Middle frontal gyrus (tissue), 1 donor: ENCODE results near the gene ESD.
"Not testable (repeated sequence)": the region's sequence is repeated elsewhere in the genome, so short reads cannot be mapped to it uniquely, and the experiment has no call there.

ENCODE experiments used
- DNase-seq: peaks from one replicate; pipeline ENCODE4 v3.0.0-alpha.2; 2015; ENCODE audit warnings: low spot score; ENCODE audit errors: extremely low spot score

ESD gene

DNA sequence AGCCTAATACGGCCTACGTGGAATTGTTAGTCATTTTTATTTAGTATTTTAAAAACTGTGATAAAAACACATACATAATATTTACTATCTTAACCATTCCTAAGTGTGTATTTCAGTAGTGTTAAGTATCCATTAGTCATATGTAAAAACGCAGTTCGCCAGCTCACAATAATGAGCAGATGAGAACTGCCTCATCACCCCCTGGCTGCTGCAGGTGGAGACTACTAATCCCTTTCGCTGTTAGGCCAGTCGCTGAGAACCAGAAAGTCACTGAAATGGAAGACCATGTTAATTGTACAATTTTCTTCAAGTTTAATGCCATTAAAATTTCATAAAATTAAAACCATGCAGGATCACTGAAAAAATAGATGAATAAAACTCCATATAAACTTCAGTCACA is 1.6 kb downstream of the ESD start:
- DNase-seq = no peak

DNA sequence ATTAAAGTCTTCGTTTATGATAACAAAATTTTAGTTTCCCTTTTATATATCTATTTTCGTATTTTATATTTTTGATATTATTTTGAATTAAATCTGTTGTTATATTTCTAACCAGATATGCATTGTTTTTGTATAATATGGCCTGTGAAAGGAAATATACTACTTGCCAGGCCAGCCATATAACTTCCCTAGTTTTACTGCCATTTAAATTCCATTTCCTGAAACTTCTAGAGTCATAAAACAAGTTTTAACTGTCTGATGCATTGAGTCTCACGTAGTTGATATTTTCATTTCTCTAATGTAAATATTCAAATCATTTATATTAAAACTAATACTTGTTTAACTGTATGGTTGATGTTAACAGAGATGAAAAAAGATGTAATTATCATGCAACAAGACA is 13.5 kb downstream of the ESD start:
- DNase-seq = no peak

DNA sequence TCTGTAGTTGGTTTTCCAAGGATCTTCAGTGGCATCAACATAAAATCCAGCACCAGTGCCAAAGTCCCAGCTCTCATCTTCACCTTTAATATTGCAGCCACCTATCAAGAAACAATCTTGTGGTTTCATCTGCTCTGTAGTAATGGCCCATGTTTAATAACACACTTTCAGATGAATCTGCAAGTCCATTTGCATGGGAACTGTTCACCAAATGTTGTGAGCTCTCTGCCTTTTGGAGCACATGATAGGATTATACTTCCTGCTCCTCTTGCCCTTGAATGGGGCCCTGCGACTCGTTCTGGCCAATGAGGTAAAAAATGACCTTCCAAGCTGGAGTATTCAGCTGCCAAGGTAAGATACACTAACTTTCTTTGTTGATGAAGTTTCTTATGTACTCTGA is 14.3 kb downstream of the ESD start:
- no peak for DNase-seq

DNA sequence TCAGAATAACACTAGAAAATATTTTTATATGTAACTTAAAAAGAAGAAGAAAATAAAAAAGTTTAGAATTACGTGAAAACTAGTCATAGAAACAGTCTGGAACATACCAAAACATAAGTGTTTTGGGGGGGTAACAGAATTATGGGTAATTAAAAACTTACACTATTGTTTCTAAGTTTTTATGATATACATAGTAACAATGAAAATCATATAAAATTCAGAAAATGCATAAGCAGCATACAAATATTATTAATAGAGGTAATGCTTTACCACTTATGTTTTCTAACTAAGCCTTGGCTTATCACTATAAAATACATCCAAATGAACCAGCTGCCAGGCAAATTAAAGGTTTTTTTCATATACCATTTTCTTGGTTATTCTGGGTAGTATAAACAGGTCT is 14.9 kb downstream of the ESD start:
- no peak for DNase-seq

DNA sequence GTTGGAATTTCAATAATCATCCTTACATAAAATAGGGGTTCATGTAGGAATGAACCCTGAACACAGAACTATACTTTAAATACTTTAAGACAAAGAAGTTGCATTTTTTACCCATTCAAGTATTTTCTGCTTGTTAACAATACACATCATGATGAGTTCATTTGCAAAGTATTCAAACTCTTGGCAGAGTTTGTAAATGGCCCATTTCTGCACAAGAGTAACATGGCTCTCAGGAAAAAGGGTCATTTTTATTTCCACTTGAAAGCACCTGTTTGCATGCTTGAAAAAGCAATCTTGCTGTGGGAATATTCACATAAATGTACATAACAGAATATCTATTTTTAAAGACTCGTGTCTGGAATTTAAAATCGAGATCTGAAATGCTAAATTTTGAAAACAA is 18.1 kb downstream of the ESD start:
- no peak for DNase-seq

DNA sequence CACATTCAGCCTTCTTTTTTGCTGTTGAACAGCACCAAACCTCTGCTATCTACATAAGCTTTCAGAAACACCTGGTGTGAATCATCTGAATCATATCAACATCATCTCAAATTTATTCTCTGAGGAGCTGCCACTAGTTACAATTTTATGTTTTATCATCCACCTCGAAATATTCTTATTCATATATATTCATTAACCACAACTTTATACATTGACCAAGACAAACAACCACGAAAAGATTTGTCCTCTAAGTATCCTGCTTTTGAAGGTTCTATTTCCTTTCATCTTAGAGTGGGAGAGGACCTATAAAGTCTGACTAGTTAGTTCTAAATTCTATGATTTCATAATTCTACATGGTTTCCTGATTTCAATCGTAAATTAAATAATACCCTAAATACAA is 18.9 kb downstream of the ESD start:
- no peak for DNase-seq

DNA sequence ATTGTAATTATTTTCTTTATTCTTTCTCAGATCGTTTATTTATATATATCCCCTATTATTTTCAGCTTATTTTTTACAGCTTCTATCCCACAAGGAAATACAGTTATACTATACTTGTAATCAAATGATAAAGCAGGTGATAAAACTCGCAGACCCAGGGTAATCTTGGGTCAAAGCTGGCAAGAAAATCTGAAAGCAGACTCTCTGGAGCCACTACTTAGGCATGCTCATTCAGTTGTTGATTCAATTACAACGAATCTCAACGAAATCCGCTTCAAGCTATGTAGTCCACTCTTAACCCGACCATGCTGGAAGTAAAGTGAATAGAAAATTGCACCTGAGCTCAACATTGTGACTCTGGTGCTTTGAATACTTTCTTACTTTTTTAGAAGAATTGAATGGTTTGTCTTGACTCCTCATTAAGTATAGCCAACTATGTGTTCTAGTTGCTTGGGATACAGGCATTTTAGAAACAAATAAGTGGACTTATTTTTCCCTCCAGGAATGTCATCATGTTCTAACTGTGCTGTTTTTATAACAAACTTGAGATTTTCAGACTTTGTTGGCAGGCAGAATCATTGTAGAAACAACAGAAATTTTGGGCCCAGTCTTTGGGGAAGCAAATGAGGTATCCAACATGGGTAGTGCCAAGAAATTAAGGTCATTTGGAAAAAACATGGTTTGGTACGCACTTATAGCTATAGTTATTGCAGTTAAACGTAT is 21.4 kb downstream of the ESD start:
- no peak for DNase-seq

DNA sequence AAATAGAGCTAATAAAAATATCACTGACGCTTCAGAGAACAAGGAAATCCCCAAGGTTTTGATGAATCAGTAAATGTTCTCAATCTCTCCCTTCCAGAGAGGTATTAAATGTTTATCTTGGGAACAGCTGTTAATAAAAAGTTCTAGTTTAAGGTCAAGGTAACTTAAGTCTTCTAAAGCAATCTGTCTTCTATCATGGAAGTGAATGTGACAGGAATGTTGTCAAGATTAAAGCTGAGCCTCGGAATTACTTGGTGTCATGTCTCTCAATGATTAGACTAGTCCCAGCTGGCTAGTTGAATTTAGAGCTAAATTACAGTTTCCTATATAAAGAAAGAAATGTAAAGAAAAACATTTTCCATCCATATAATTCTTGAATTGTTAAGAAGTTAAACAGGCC is 23.4 kb downstream of the ESD start:
- no peak for DNase-seq

DNA sequence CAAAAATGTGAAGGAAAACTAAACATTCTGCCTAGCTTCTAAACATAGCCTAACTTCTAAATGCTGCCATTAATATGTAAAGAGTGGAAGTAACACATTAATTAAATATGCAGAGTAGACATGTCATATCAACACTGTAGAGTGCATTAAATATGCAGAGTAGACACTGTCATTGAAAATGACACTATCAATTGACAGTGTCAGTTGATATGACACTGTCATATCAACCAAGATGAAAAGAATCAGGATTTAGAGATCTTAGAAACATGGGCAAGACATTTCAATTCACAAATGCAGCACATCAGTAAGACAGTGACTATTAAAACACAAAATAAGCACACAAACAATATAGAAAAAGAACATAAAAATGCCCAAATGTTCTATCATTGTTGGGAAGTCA is 25.3 kb downstream of the ESD start:
- DNase-seq = no peak

DNA sequence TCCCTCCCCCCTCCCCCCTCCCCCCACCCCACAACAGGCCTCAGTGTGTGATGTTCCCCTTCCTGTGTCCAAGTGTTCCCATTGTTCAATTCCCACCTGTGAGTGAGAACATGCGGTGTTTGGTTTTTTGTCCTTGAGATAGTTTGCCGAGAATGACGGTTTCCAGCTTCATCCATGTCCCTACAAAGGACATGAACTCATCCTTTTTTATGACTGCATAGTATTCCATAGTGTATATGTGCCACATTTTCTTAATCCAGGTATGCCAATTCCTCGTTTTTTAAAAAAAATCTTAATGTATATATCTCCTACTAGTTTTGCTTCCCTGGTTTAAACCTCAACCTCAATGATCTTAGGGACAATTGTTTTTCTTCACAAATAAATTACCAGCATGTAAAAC is 27.0 kb downstream of the ESD start:
- DNase-seq = not testable (repeated sequence)

DNA sequence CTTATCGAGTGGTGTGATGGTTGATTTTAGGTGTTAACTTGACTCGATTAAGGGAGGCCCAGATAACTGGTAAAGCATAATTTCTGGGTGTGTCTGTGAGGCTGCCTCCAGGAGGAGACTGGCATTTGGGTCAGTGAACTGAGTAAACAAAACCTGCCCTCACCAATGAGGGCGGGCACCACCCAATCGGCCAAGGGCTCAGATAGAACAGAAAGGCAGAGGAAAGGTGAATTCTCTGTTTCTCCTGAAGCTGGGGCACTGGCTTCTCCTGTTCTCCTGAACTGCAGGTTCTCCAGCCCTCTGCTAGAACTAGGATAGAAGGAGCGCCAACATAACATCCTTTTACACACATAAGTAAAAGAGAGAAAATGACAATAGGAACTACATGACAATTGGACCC is 35.1 kb downstream of the ESD start:
- DNase-seq = no peak

DNA sequence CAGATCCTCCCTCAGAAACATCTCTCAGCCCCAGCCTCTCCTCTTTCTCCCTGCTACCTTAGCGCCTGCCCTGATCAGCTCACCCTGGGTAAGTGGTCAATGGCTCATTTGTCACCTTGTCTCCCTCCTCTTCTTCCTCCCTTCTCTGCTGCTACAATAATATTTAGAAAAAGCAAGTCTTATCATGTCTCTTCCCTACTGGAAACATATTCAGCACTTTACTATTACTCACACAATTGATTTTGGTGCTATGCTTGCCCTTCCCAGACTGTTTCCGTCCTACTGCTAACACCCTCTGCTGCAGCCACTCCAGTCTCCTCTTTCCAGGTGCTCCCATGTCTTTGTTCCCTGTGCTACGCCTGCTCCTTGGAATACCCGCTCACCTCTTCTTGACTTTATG is 35.8 kb downstream of the ESD start:
- no peak for DNase-seq

DNA sequence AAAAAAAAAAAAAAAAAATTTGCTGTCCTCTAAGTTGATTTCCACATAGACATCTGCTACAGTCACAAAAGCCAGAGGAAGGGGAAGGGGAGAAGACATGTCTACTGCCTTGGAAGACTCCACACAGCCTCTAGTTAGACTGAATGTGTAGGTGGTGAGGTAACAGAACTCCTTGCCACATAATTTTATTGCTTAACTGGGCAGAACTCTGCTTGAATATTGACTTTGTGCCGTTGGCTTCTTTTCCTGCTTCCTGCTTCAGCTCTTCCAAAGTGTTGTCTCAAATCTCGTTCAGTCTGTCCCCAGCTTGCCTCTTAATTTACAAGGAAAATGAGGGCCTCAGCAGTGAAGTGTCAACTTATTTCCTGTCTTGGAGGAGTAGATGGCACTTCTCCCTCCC is 37.1 kb downstream of the ESD start:
- no peak for DNase-seq

DNA sequence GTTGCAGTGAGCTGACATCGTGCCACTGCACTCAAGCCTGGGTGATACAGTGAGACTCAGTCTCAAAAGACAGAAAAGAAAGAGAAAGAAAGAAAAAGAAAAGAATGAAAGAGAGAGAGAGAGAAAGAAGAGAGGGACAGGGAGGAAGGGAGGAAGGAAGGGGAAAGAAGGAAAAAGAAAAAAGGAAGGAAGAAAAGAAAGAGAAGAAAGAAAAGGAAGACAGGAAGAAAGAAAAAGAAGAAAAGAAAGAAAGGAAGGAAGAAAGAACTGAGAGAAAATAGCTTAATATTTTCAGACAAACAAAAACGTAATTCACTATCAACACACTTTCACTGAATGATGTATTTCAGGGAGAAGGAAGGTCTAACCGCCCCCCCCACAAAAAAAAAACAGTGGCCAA is 39.3 kb downstream of the ESD start:
- no peak for DNase-seq

DNA sequence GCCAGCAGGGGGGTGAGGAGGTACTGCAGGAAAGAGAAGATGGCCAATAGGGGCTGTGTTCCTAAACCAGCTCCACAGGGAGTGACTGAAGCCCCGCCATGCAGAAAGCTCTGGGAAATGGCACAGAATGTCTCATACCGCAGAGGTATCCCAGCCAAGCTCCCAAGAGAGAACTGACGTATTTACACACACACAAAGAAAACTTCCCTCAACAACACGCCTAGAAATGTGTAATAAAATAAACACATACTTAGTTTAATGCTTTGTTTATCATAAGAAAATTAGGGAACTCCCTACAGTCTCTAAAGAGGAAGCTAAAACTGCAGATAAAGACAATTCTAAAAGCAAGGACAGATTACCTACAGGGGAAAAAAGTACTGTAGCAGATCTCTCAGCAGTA is 40.0 kb downstream of the ESD start:
- DNase-seq = no peak

DNA sequence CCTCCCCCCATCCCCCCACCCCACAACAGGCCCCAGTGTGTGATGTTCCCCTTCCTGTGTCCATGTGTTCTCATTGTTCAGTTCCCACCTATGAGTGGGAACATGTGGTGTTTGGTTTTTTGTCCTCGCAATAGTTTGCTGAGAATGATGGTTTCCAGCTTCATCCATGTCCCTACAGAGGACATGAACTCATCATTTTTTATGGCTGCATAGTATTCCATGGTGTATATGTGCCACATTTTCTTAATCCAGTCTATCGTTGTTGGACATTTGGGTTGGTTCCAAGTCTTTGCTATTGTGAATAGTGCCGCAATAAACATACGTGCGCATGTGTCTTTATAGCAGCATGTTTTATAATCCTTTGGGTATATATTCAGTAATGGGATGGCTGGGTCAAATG is 41.5 kb downstream of the ESD start:
- DNase-seq = not testable (repeated sequence)

DNA sequence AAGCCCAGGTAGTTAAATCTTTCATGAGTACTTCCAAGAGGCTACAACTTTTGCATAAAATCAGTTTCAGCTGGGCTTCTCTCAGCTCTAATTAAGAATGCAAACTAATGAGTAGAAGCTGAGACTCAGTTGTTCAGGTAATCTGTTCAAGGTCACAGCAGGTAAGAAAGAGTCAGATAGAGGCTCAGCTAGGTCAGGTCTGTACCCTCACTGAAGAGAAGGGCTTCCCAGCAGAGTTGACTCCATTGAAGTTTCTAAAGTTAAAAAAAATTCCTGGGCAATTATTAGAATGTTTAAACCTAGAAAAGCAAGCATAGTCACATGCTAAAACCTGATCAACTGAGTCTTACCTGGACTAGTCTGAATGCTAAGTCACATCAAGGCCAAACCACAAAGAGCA is 42.1 kb downstream of the ESD start:
- no peak for DNase-seq

DNA sequence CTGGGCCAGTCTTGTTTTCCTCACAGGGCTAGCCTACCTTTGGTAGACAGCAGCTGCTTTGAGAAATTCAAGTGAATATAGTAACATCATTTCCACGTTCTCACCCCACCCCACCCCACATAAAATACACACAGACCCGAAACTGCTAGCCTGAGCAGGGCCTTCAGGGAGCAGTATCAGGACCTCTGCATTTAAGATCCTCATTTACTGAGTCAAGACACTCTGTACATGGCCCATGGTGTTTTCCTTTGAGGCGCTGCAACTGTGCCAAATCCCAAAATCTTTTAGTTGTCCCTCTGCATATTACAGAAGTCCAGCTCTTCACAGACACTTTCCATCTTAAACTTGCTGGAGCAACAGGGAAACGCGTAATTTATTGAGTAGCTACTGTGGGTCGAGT is 43.0 kb downstream of the ESD start:
- no peak for DNase-seq

DNA sequence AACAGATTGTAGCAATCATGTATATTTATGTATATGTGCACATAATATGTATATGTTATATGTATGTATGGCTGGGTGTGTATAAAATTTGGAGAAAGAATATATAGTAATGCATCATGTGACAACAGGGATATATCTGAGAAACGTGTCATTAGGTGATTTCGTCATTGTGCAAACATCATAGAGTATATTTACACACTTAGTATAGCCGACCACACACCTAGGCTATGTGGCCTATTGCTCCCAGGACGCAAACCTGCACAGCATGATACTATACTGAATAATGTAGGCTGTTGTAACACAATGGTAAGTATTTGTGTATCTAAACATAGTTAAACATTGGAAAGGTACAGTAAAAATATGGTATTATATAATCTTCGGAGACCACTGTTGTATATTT is 43.8 kb downstream of the ESD start:
- no peak for DNase-seq

DNA sequence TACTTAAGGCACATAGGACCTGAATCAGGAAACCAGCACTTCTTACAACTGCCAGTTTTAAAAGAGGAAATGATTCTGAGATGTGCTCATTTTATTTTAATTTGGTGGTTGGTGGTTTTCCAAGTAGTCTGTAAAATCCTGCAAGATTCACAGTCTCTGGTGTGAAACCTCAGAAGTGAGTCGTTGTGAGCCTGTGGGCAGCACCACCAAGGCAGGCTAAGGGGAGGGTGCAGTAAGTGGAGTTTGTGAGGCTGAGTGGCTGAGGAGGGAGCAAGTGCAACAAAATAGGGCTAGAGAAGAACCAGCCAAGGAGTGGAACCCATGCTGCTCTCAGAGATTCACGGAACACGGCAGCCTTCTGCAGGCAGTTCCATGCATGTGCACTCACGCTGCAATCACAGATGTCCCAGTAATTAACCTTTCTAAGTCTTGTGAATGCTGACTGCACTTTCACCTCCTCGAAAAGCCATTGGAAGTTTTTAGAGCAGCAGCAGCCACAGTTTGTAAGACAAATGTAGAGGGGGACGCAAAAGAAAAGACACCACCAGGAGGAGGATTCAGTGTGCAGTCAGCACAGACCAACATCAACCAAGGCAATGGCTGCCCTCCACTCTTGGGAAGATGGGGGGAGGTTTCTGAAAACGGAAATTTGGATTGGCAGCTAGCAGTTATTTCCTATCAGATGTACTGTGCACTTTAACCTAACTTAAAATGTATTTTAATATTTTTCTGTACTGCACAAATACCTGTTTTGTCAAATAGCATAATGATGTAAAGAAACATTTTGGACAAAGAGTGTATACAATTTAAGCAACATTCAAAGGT is 44.9 kb downstream of the ESD start:
- DNase-seq = no peak

DNA sequence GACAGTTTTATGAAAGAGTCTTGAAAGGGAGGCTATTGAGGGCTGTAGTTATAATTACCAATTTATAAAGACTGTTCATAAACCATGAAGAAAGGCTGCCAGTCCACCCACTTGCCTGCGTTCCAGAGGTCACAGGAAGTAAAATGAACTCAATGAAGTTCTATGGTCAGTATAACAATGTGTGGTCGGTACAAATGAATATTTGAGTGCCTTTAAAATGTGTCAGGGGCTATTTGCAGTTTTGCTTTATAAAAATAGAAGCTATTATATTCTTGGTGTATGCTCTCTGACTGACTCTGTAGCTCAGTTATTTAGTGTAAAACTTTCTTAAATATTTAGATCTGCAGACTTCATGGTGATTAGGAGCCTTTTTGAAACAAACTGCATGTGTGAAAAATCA is 47.0 kb downstream of the ESD start:
- no peak for DNase-seq

DNA sequence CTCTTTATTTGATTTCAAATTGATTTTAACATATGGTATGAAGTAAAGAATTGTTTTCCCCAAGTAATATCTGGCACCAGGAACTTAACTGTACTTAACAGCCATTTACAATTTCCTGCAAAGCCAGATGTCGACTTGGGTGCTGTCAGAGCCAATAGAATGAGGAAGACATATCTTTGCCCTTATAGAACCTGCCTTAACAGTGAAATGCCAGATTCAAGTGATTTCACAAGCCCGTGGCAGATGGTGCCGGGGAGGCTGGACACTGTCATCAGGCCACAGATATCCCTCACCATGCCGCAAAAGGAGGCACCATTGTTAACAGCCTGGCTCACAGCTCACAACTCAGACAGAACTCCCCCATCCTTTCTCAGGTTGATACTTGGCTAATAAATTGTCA is 48.7 kb downstream of the ESD start:
- no peak for DNase-seq
